Body of pancreas (tissue), 4 donors: ENCODE results near the gene ICOSLG.
"Not testable (repeated sequence)": the region's sequence is repeated elsewhere in the genome, so short reads cannot be mapped to it uniquely, and the experiment has no call there.

Source experiments
- CTCF ChIP-seq, 7 experiments: fragments of 450-650 bp in 4 of 7; fragments of 200-600 bp in 3 of 7; sonication (generic) in 3 of 7; IDR thresholded peaks; one replicate each; pipeline ENCODE4 v1.5.1; 2016 to 2019; ENCODE audit warnings: antibody characterized with exemption in 7 of 7
- POLR2A ChIP-seq, 3 donors: fragments of 450-650 bp; IDR thresholded peaks; one replicate each; pipeline ENCODE4 v1.6.1; 2016; ENCODE audit warnings: antibody characterized with exemption in 3 of 3, mild to moderate bottlenecking in 2 of 3

- TF ChIP-seq CTCF, POLR2A (IDR thresholded peaks at IDR 0.05): not testable (repeated sequence)
Measured at GRCh38 chr21:44240842-44241241, at the start of gene ICOSLG.
